Esophagus muscularis mucosa (tissue), 4 donors: Measurements from ENCODE around the gene APOM. TPM values are rescaled to one million over a fixed set of nuclear protein-coding genes. Genes with fewer than 3 reads are reported as not detected.
A peak's percentile ranks its signal among the peaks of the same experiment; 100 is the strongest.

Experiments used
- DNase-seq: peaks from one replicate; pipeline ENCODE4 v3.0.0-alpha.2; 2017; ENCODE audit errors: extremely low spot score
- H3K27ac ChIP-seq, 4 donors: fragments of 200-600 bp; sonication (generic); replicated peaks in 1 of 4; 1 replicate in 3 of 4; 2 replicates in 1 of 4; pipeline ENCODE4 v1.5.1; 2016 to 2019; ENCODE audit warnings: mild to moderate bottlenecking in 1 of 4
- H3K27me3 ChIP-seq, 4 donors: fragments of 200-600 bp; sonication (generic); one replicate each; pipeline versions ENCODE4 v1.5.1 to v1.6.0; 2016 to 2019
- H3K36me3 ChIP-seq, 4 donors: fragments of 200-600 bp; sonication (generic); one replicate each; pipeline ENCODE4 v1.5.1; 2016 to 2019
- H3K4me1 ChIP-seq, 4 donors: fragments of 200-600 bp; sonication (generic); one replicate each; pipeline ENCODE4 v1.5.1; 2016 to 2019
- H3K4me3 ChIP-seq, 4 donors: fragments of 200-600 bp; sonication (generic); 1 replicate in 2 of 4; 2 replicates in 2 of 4; pipeline ENCODE4 v1.5.1; 2016 to 2019; ENCODE audit warnings: mild to moderate bottlenecking in 4 of 4, moderate library complexity in 1 of 4
- H3K9me3 ChIP-seq, 4 donors: fragments of 200-600 bp; sonication (generic); 1 replicate in 3 of 4; 2 replicates in 1 of 4; pipeline ENCODE4 v1.5.1; 2016 to 2019
- EP300 ChIP-seq: sonication (generic); formaldehyde crosslinking; IDR thresholded peaks from one replicate; pipeline ENCODE4 v1.6.1; 2017; ENCODE audit warnings: antibody characterized with exemption
- POLR2A ChIP-seq: fragments of 450-650 bp; IDR thresholded peaks from one replicate; pipeline ENCODE4 v1.6.1; 2017; ENCODE audit warnings: antibody characterized with exemption, moderate library complexity, mild to moderate bottlenecking, low read depth
- POLR2AphosphoS5 ChIP-seq, 2 donors: sonication (generic); formaldehyde crosslinking; IDR thresholded peaks; one replicate each; pipeline ENCODE4 v1.6.1; 2017; ENCODE audit warnings: antibody characterized with exemption in 2 of 2
- WGBS: methylation state at CpG from one replicate; pipeline ENCODE4 v1.1.5; 2018; 5-methylcytosine and 5-hydroxymethylcytosine counted together
- intact Hi-C: fragments of 100-400 bp; cut with DNase I; formaldehyde crosslinking; loops from one replicate; pipeline ENCODE4 v1.15.1; 2023
- total RNA-seq, 4 donors: library from RNA; depleted of rRNA; stranded (reverse); fragments of >200 nt; gene quantifications; one replicate each; pipeline versions ENCODE4 v1.1.0 to v1.2.1, GENCODE V29; 2016
- TF ChIP-seq, protein P1 (sequence below), 3 experiments: fragments of 200-600 bp in 2 of 3; fragments of 450-650 bp in 1 of 3; sonication (generic) in 2 of 3; IDR thresholded peaks; one replicate each; pipeline ENCODE4 v1.5.1; 2017 to 2019; ENCODE audit warnings: antibody characterized with exemption in 3 of 3, mild to moderate bottlenecking in 2 of 3, moderate library complexity in 1 of 3

APOM gene
- total RNA-seq, 4 donors from 2014 or later, result 1.5 to 3.3 (median 2.0) TPM

DNA sequence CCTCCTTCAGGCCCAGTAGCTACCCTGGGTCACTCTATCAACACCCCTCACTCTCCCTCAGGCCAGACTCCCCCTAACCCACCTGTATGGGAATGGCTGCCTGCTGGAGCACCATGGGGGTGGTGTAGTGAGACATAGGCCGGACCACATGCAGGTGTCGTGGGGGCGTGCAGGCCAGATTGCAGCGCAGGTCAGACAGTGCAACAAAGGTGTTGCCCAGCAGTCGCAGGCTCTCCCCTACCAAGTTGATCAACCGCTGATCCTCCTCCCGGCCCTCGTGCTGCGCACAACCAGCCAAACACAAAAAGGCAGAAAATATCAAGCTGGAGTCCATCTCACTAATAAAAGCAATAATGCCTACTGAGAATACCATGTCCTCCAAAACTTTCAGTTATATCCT lies 10.4 kb upstream of the APOM start:
- intact Hi-C loops, result no loop called here
- no peaks in the 10 kb centered on the region for H3K9me3 ChIP-seq
- 94% methylated on average over 5 of the region's 9 CpGs for WGBS
- no peak overlapping the region for H3K4me3 ChIP-seq
- TF ChIP-seq, protein P1, sequence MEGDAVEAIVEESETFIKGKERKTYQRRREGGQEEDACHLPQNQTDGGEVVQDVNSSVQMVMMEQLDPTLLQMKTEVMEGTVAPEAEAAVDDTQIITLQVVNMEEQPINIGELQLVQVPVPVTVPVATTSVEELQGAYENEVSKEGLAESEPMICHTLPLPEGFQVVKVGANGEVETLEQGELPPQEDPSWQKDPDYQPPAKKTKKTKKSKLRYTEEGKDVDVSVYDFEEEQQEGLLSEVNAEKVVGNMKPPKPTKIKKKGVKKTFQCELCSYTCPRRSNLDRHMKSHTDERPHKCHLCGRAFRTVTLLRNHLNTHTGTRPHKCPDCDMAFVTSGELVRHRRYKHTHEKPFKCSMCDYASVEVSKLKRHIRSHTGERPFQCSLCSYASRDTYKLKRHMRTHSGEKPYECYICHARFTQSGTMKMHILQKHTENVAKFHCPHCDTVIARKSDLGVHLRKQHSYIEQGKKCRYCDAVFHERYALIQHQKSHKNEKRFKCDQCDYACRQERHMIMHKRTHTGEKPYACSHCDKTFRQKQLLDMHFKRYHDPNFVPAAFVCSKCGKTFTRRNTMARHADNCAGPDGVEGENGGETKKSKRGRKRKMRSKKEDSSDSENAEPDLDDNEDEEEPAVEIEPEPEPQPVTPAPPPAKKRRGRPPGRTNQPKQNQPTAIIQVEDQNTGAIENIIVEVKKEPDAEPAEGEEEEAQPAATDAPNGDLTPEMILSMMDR (IDR thresholded peaks at IDR 0.05), result no peak
- no peak for TF ChIP-seq EP300
- TF ChIP-seq POLR2A, result no peak
- no peak for TF ChIP-seq POLR2AphosphoS5 (IDR thresholded peaks at IDR 0.05)
- peaks cover 2 to 11% (median 8%) of the 10 kb centered on the region in 4 donors for H3K4me1 ChIP-seq
- no peaks in the 10 kb centered on the region for H3K27me3 ChIP-seq
- peaks cover 86 to 100% (median 95%) of the 10 kb centered on the region in 4 donors for H3K36me3 ChIP-seq
- no peak for DNase-seq
- H3K27ac ChIP-seq, result no peak overlapping the region

DNA sequence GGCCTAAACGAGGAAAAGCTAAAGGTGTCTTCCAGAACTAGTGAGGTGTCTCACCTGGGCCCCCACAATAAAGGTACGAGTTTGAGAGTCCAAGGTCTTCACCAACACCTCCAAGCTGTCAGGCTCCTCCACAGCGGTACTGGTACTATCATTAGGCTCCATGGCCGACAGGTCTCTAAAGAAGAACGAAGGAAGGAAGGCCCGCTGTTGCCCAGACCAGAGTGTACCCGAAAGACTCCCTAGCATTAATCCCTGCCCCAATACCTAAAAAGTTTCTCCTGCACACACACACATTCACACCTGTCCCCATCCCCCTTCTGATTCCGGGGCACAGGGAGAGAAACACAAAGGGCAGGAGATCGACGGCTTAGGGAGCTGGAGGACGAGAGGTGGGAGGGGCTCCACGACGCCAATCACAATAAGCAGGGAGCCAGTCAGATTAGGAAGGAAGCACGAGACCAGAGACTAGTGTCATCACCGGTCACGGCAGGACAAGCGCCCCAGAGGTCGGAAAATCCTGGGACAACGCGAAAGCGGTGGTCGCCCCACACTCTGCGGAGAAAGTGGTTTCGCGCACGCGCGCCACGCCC lies 4.0 kb upstream of the APOM start:
- peak overlapping the region; percentile 92 to 98 (median 96) for H3K27ac ChIP-seq
- peaks cover 25 to 50% (median 33%) of the 10 kb centered on the region in 4 donors for H3K4me1 ChIP-seq
- peak overlapping the region; percentile 72 to 84 (median 77) for H3K4me3 ChIP-seq
- peaks cover 24 to 58% (median 45%) of the 10 kb centered on the region in 4 donors for H3K36me3 ChIP-seq
- H3K27me3 ChIP-seq, result no peaks in the 10 kb centered on the region
- intact Hi-C loops, result no loop called here
- 3% methylated on average over 29 of the region's 29 CpGs for WGBS
- DNase-seq, result peak; percentile 96
- no peaks in the 10 kb centered on the region for H3K9me3 ChIP-seq
- TF ChIP-seq POLR2AphosphoS5 (IDR thresholded peaks at IDR 0.05), result peak in 1 of 2 donors; percentile 74
- no peak for TF ChIP-seq POLR2A

DNA sequence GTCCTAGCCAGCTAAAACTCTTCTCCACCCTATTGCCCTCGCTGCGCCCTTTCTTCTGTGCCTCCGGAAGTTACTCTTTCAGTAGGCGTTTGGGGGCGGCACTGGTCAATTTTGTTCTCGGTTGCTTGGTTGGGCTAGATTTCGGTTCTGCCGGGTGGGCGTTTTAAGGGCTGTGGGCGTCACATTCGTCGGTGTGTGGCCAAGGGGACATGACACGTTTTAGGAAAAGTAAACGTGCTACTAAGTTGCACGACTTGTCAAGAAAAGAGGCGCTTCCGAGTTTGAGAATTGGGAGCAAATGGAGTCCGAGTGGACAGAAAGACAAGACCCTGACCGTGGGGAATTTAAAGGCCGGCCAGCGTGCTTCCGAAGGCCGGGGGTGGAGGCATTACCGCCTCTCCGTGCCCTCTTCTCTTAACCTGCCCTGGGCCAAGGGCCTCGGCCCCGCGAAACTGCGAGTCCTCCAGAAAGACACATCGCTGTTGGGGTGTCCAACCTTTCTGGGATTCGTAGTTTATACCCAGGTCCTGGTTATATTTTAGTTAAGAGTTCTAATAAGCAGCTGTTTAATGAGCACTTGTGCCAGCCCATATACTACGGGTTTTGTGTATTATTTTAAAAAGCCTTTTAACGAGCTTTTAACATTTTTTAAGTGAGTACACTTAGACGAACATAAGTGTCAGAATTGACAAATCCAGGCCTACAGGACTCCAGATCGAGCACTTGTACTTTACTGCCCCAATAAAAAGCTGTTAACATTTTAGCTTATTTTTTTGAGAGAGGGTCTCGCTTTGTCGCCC lies 2.6 kb upstream of the APOM start:
- Histone ChIP-seq H3K27ac (peak overlapping the region; percentile 92 to 98 (median 96)), H3K4me3 (peak overlapping the region; percentile 72 to 84 (median 77)), H3K36me3 (peaks cover 13 to 58% (median 41%) of the 10 kb centered on the region in 4 donors), H3K27me3 (no peaks in the 10 kb centered on the region), H3K4me1 (peaks cover 32 to 60% (median 43%) of the 10 kb centered on the region in 4 donors), H3K9me3 (no peaks in the 10 kb centered on the region)
- WGBS, result 8% methylated on average over 37 of the region's 37 CpGs
- TF ChIP-seq, protein P1 (IDR thresholded peaks at IDR 0.05), result peak in 1 of 3 experiments; percentile 19
- no peak for TF ChIP-seq EP300
- no peak for TF ChIP-seq POLR2A
- TF ChIP-seq POLR2AphosphoS5 (IDR thresholded peaks at IDR 0.05), result peak; percentile 76 to 81
- intact Hi-C loops, result no loop called here
- DNase-seq, result peak; percentile 98

DNA sequence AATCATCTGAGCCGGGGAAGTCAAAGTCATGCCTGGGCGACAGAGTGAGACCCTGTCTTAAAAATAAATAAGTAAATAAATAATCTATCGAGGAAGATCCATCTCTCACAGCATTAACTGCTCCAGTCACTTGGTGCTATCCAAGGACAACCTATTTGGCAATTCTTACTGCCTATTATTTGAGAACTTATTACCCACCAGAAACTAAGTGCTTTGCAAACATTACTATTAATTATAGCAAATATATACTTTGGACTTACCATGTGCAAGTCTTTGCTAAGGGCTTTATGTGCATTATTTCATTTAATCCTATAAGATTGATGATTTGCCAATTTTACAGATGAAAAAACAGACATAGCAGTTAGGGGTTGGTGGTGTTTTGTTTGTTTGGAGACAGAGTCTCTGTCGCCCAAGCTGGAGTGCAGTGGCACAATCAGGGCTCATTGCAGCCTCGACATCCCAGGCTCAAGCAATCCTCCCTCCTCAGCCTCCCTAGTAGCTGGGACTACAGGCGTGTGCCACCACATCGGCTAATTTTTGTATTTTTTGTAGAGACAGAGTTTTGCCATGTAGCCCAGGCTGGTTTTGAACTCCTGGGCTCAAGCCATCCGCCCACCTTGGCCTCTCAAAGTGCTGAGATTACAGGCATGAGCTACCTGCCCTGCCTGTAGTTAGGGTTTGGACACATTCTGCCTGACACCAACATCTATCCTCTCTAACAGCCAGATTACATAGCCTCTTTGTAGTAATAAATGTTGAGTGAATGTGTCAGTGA lies 933 bp upstream of the APOM start:
- DNase-seq, result no peak
- H3K4me1 ChIP-seq, result peaks cover 42 to 72% (median 56%) of the 10 kb centered on the region in 4 donors
- 84% methylated on average over 8 of the region's 8 CpGs for WGBS
- intact Hi-C loops, result no loop called here
- H3K36me3 ChIP-seq, result peaks cover 0 to 44% (median 30%) of the 10 kb centered on the region in 4 donors
- H3K4me3 ChIP-seq, result no peak overlapping the region
- H3K27ac ChIP-seq, result no peak overlapping the region
- TF ChIP-seq, protein P1 (IDR thresholded peaks at IDR 0.05), result no peak
- no peak for TF ChIP-seq EP300
- no peak for TF ChIP-seq POLR2A
- no peaks in the 10 kb centered on the region for H3K9me3 ChIP-seq
- no peaks in the 10 kb centered on the region for H3K27me3 ChIP-seq
